Activated CD4-positive, alpha-beta T cell treated with anti-CD3 and anti-CD28 coated beads, Interleukin-2, amount 10 ng/mL, durations not matched to agents 7 days and 5 days (primary cell): Measurements from ENCODE around the gene RFTN1. TPM values are rescaled to one million over a fixed set of nuclear protein-coding genes. Genes with fewer than 3 reads are reported as not detected.

ENCODE experiments used
- CTCF ChIA-PET: fragments of 350-600 bp; sonication (Branson Sonifier 250); formaldehyde crosslinking; loops from one replicate; lab custom pipeline; 2021; ENCODE audit warnings: antibody characterized with exemption; lab: Charles Lee
- POLR2A ChIA-PET: fragments of 350-600 bp; sonication (Branson Sonifier 250); formaldehyde crosslinking; loops from one replicate; lab custom pipeline; 2021; ENCODE audit warnings: antibody characterized with exemption; lab: Charles Lee
- DNase-seq: peaks from one replicate; pipeline ENCODE4 v3.0.0-alpha.2; 2020
- H3K27ac Mint-ChIP-seq: one replicate; pipeline ENCODE4 v1.8.0; 2021; ENCODE audit warnings: mild to moderate bottlenecking, moderate library complexity, mixed read lengths
- H3K27me3 Mint-ChIP-seq: one replicate; pipeline ENCODE4 v1.8.0; 2021; ENCODE audit warnings: mixed read lengths
- H3K36me3 Mint-ChIP-seq: one replicate; pipeline ENCODE4 v1.8.0; 2021; ENCODE audit warnings: low read depth, mixed read lengths
- H3K4me1 Mint-ChIP-seq: one replicate; pipeline ENCODE4 v1.8.0; 2021; ENCODE audit warnings: mixed read lengths
- H3K4me3 Mint-ChIP-seq: one replicate; pipeline ENCODE4 v1.8.0; 2021; ENCODE audit warnings: mild to moderate bottlenecking, moderate library complexity, mixed read lengths
- H3K9me3 Mint-ChIP-seq: one replicate; pipeline ENCODE4 v1.8.0; 2021; ENCODE audit warnings: mixed read lengths
- total RNA-seq, 2 experiments: library from RNA; stranded (reverse); gene quantifications; one replicate each; pipeline ENCODE4 v1.2.3, GENCODE V29; 2021

RFTN1 gene
- total RNA-seq, 2 experiments from 2014 or later = 57.3 to 57.9 TPM

DNA sequence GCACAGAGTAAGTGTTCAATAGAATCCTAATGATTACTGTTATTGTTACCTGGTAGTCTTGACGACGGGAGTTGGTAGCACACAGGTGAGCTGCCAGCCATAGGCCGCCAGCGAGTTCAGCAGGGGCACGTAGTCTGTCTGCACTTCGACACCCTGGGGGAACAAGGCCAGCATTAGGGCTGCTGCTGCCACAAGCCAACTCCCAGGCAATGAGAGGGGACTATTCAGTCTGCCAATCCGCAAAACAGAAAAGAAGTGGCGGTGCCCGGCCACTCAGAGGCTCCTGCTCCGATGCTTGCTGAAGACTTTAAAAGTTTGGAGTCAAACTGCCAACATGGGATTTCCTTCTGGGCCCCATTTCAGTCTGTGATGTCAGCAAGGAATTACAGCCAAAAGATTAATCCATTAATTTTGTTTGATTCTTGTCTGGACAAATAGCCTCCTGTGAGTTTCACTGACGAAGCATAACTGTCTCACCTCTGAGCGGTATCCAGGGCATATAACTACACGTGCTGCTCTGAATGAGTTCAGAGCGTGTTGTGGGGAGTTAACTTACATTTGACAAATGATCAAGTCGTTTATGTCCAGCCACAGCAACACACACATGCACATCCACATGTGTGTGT lies 186.7 kb downstream of the RFTN1 start:
- H3K9me3 Mint-ChIP-seq = peaks cover 8% of the 10 kb centered on the region
- ChIA-PET POLR2A (no interaction called here), CTCF (no interaction called here)
- no peaks in the 10 kb centered on the region for H3K27me3 Mint-ChIP-seq
- H3K27ac Mint-ChIP-seq = peak overlapping the region; percentile 69
- H3K4me3 Mint-ChIP-seq = no peak overlapping the region
- no peak for DNase-seq
- H3K36me3 Mint-ChIP-seq = peaks cover 66% of the 10 kb centered on the region
- H3K4me1 Mint-ChIP-seq = peaks cover 2% of the 10 kb centered on the region

DNA sequence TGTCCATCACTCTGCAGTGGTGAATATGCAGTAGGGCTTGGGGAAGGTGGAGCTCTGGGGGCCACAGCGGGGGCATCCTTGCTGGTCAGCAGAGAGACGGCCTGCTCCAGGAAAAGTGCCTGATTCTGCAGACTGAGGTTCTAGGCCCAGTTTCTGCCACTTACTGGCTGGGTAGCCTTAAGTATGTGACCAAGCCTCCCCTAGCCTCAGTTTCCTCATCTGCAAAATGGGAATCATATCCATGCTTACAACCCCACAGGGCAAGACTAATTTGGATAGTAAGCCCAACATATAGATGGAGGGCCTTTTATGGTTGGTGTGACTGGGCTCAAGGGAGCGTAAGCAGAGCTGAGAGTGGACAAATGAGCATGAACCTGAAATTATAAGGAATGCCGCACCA lies 187.6 kb downstream of the RFTN1 start:
- Mint-ChIP-seq H3K27me3 (no peaks in the 10 kb centered on the region), H3K9me3 (peaks cover 4% of the 10 kb centered on the region), H3K4me3 (no peak overlapping the region), H3K27ac (no peak overlapping the region), H3K4me1 (peaks cover 7% of the 10 kb centered on the region), H3K36me3 (peaks cover 66% of the 10 kb centered on the region)
- POLR2A ChIA-PET = no interaction called here
- no peak for DNase-seq
- CTCF ChIA-PET = interaction anchor here (0.5 to 8.2 kb wide), 4 partner anchors 12 to 136 kb away, joined by 3 to 56 read pairs (median 6); no protein-coding TSS in a partner anchor

DNA sequence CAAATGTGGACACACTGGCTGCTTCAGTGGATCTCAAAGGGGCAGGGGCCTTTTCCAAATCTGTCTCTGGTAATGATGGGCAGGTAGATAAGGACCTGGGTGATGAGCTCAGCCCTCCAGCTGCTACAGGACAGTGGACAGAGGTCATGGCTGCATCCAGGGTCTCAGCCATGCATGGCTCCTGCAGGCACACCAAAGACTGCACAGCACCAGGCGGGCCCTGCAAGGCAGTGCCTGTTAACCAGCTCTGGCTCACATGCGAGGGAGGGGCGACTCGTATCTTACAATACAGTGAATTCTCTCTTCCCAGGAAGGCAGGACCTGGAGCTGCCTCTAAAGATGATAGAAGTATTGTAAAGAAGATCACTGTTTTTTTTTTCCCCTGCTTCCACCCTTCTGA lies 189.8 kb downstream of the RFTN1 start:
- Mint-ChIP-seq H3K4me1 (peaks cover 29% of the 10 kb centered on the region), H3K4me3 (no peak overlapping the region), H3K9me3 (no peaks in the 10 kb centered on the region), H3K27me3 (no peaks in the 10 kb centered on the region), H3K27ac (peak overlapping the region; percentile 26), H3K36me3 (peaks cover 66% of the 10 kb centered on the region)
- POLR2A ChIA-PET = no interaction called here
- CTCF ChIA-PET = interaction anchor here (1.0 to 8.2 kb wide), 6 partner anchors 13 to 57 kb away, joined by 3 to 56 read pairs (median 4); partner anchors contain the start of genes DPH3 and OXNAD1
- DNase-seq = no peak

DNA sequence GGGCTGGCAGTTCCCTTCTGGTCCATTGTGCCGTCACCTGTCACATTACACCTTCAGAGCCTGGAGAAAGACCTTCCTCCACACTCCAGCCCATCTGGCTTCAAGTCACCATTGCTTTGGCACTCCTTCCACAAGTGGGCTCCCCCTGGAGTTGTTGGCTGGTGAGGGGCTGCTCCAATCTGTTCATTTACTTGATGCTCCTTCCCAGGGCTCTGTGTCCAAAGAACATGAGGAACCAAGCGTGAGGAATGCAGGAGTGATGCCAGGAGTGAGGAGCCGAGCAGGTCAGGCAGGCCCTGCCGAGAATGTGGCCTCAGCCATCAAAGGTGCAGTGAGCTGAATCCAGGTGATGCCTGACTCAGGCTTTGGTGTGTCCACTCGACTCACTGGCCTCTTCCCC lies 191.3 kb downstream of the RFTN1 start:
- H3K4me3 Mint-ChIP-seq = no peak overlapping the region
- ChIA-PET POLR2A (no interaction called here), CTCF (interaction anchor here (1.6 to 8.2 kb wide), 3 partner anchors 14 to 56 kb away, joined by 3 to 56 read pairs (median 42); partner anchors contain the start of genes DPH3 and OXNAD1)
- peaks cover 44% of the 10 kb centered on the region for H3K4me1 Mint-ChIP-seq
- peak overlapping the region; percentile 33 for H3K27ac Mint-ChIP-seq
- no peaks in the 10 kb centered on the region for H3K27me3 Mint-ChIP-seq
- peaks cover 76% of the 10 kb centered on the region for H3K36me3 Mint-ChIP-seq
- no peaks in the 10 kb centered on the region for H3K9me3 Mint-ChIP-seq
- DNase-seq = no peak

DNA sequence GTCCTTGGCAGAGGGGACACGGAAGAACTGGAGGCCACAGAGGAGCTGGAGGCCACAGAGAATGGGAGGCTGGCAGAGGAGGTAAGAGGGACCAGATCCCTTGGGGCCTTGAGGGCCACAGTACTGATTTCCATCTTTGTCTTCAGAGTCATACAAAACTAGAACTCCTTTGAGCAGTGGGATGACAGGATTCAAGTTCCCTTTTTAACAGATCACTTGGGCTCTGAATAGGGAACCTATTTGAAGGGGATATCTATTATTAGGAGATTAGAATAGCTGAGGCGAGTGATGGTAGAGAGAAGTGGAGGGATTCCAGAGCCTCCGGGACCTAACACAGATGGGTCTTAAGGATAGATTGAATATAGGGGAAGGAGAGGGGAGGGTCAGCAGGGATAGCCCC lies 192.8 kb downstream of the RFTN1 start:
- ChIA-PET POLR2A (no interaction called here), CTCF (interaction anchor here (0.7 to 8.2 kb wide), 8 partner anchors 8 to 66 kb away, joined by 3 to 56 read pairs (median 6); partner anchors contain the start of genes DPH3 and OXNAD1)
- Mint-ChIP-seq H3K4me3 (no peak overlapping the region), H3K4me1 (peaks cover 59% of the 10 kb centered on the region), H3K9me3 (no peaks in the 10 kb centered on the region), H3K36me3 (peaks cover 82% of the 10 kb centered on the region), H3K27ac (peak overlapping the region; percentile 70), H3K27me3 (no peaks in the 10 kb centered on the region)
- DNase-seq = no peak

DNA sequence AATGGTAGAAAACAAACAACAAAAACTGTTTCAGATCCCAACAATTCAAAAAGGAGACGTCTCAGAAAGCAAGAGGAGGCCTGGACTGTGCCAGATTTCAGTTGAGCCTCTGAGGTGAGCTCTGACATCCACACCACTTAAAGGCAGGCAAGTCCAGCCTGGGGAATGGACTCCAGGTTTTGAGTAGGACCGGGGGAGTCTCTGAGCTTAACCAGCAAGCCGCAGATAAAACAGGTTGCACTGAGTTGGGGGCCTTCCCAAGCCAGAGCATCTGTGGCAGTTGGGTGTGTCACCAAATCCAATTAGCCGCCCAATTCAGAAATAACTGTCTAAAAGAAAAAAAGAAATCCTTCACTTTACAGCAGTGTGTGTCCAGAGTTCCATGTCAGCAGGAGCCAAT lies 193.8 kb downstream of the RFTN1 start:
- Mint-ChIP-seq H3K27ac (peak overlapping the region; percentile 83), H3K27me3 (no peaks in the 10 kb centered on the region), H3K36me3 (peaks cover 87% of the 10 kb centered on the region), H3K4me1 (peaks cover 69% of the 10 kb centered on the region), H3K4me3 (no peak overlapping the region), H3K9me3 (no peaks in the 10 kb centered on the region)
- ChIA-PET CTCF (interaction anchor here (0.5 to 8.2 kb wide), 24 partner anchors 13 to 436 kb away, joined by 3 to 56 read pairs (median 4); partner anchors contain the start of genes DPH3 and OXNAD1), POLR2A (no interaction called here)
- no peak for DNase-seq

DNA sequence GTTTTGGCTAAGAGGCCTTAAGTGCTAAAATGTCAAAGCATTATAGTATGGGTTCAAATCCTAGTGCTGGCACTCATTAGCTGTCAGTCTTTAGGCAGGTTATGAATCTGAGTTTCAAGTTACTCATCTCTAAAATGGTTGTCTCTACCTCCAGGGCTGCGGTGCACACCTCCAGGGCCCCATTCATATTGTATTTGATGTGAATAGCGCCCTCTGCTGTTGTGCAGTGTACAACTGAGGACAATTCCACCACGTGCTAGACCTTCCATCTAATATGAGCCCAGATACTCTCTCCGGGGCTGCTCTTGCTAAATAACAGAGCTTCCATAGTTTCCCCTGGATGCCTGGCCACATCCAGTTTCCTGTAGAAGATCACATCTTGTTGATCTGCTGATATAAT lies 194.2 kb downstream of the RFTN1 start:
- Mint-ChIP-seq H3K27ac (peak overlapping the region; percentile 83), H3K4me3 (no peak overlapping the region), H3K9me3 (no peaks in the 10 kb centered on the region), H3K27me3 (no peaks in the 10 kb centered on the region), H3K4me1 (peaks cover 72% of the 10 kb centered on the region), H3K36me3 (peaks cover 88% of the 10 kb centered on the region)
- ChIA-PET CTCF (interaction anchor here (0.5 to 8.2 kb wide), 23 partner anchors 11 to 436 kb away, joined by 3 to 56 read pairs (median 4); partner anchors contain the start of genes DPH3 and OXNAD1), POLR2A (no interaction called here)
- peak; percentile 91 for DNase-seq

DNA sequence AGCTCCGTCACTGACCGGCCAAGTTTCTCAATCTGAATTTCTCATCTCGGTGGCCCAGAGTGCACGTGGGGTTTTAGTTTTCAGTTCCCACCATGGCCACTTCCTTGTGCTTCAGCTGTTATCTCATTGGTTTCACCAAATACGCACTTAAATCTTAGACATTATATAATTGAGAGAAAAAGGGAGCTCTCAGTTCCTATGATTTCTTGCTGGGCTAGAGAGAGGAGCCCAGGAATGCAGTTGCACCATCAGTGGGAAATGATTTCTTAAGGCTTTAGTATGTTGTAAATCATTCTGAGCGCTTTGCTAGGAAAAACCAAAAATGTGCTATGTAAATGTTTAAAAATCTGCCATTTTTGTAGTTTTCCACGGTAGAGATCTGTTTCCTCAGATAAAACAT lies 195.3 kb downstream of the RFTN1 start:
- DNase-seq = no peak
- H3K36me3 Mint-ChIP-seq = peaks cover 92% of the 10 kb centered on the region
- H3K27ac Mint-ChIP-seq = peak overlapping the region; percentile 83
- peaks cover 82% of the 10 kb centered on the region for H3K4me1 Mint-ChIP-seq
- H3K9me3 Mint-ChIP-seq = no peaks in the 10 kb centered on the region
- ChIA-PET CTCF (interaction anchor here (1.1 to 8.2 kb wide), 4 partner anchors 12 to 52 kb away, joined by 3 to 56 read pairs (median 30); partner anchors contain the start of genes DPH3 and OXNAD1), POLR2A (no interaction called here)
- no peak overlapping the region for H3K4me3 Mint-ChIP-seq
- no peaks in the 10 kb centered on the region for H3K27me3 Mint-ChIP-seq

DNA sequence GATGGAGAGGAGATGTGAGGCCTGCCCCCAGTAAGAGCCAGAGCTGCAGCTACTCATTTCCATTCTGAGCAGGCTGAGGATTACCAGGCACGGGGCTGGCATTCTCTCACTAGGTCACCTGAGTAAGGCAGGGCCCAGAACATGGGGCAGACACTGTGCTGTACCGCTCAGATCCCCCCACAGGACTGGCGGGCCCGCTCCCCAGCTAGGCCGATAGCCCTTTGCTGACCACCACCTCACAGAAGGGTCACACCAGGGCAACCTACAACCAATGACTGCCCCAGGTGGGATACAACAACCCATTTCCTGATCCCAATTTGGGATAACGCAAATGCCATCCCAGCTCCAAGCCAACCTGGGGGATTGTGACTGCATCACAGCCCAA lies 195.9 kb downstream of the RFTN1 start:
- ChIA-PET CTCF (interaction anchor here (1.0 to 8.2 kb wide), 6 partner anchors 21 to 195 kb away, joined by 3 to 56 read pairs (median 12); partner anchors contain the start of genes DPH3 and OXNAD1), POLR2A (no interaction called here)
- Mint-ChIP-seq H3K27ac (peak overlapping the region; percentile 86), H3K36me3 (peaks cover 95% of the 10 kb centered on the region), H3K4me3 (no peak overlapping the region), H3K4me1 (peaks cover 87% of the 10 kb centered on the region), H3K9me3 (no peaks in the 10 kb centered on the region), H3K27me3 (no peaks in the 10 kb centered on the region)
- DNase-seq = no peak

DNA sequence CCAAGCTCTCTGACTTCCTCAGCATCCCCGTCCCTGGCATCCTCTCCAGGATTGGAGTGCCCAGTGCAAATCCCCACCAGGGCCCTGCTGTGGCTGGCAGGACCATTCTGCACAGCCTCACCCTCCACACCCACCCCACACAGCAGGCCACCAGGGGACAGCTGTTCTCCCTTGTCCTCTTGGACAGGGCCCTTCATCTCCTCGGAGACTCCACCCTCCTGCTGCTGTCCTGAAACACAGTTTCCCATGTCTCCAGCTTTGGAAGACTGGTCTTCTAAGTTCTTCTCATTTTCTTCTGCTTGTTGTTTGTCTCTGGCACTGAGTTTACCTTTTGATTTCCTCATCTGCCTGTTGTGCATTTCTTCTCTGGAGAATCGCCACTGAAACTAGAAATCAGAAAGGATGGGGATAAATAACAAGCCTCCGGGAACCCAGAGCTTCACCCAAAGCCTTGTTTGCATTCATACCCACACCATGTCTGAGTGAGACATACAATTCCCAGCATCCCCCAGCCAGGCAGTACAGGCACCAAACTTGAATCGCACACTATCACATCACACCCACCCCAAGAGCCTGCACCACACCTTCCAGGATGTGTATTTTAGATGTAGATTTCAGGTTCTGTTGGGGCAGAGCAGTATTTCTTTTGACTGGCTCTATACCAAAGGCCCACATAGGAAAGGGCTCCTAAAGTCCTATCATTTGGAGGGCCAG lies 196.5 kb downstream of the RFTN1 start:
- DNase-seq = peak; percentile 6
- peaks cover 96% of the 10 kb centered on the region for H3K36me3 Mint-ChIP-seq
- ChIA-PET CTCF (interaction anchor here (1.0 to 6.3 kb wide), 7 partner anchors 21 to 195 kb away, joined by 3 to 42 read pairs (median 5); partner anchors contain the start of genes DPH3 and OXNAD1), POLR2A (no interaction called here)
- no peaks in the 10 kb centered on the region for H3K9me3 Mint-ChIP-seq
- H3K27ac Mint-ChIP-seq = peak overlapping the region; percentile 86
- no peak overlapping the region for H3K4me3 Mint-ChIP-seq
- H3K4me1 Mint-ChIP-seq = peaks cover 93% of the 10 kb centered on the region
- no peaks in the 10 kb centered on the region for H3K27me3 Mint-ChIP-seq

DNA sequence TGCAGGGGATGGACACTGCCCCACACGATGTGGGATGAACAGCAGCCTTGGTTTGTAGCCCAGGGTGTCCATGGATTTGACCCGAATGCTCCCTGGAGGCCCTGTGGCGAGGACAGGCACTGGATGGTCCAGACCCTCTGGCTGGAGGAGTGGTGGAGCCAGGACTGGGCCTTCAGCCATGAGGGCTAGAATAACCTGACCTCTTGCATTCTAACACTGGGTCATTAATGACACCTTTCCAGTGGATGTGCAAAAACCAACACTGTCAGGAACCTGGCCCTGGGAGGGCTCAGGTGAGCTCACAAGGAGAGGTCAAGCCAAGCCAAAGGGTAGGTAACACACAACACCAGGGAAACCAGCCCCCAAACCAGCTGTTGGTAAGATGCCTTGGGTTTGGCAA lies 197.1 kb downstream of the RFTN1 start:
- H3K4me3 Mint-ChIP-seq = no peak overlapping the region
- H3K27me3 Mint-ChIP-seq = no peaks in the 10 kb centered on the region
- ChIA-PET CTCF (interaction anchor here (1.0 to 3.9 kb wide), 6 partner anchors 22 to 196 kb away, joined by 3 to 17 read pairs (median 4); no protein-coding TSS in a partner anchor), POLR2A (no interaction called here)
- H3K9me3 Mint-ChIP-seq = no peaks in the 10 kb centered on the region
- peaks cover 98% of the 10 kb centered on the region for H3K4me1 Mint-ChIP-seq
- H3K36me3 Mint-ChIP-seq = peaks cover 96% of the 10 kb centered on the region
- H3K27ac Mint-ChIP-seq = peak overlapping the region; percentile 86
- DNase-seq = peak; percentile 4

DNA sequence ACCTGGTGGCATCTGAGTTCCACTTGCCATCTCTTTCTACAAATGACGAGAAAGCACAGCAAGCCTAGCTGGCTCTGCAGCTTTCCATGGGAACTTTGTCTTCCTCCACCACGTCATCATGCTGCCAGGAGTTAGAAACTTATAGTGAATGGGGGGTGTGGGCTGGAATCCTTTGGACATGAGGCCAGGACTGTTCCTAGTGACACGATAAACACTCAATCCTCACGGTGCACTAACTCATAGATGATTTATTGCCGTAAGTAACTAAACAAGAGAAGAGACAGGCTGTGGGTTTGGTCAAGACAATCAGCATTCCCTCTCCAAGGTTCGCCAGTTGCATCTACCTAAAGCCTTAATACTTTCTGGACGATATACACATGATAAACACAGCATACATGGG lies 197.9 kb downstream of the RFTN1 start:
- no peaks in the 10 kb centered on the region for H3K9me3 Mint-ChIP-seq
- H3K27ac Mint-ChIP-seq = peak overlapping the region; percentile 89
- H3K4me3 Mint-ChIP-seq = no peak overlapping the region
- H3K36me3 Mint-ChIP-seq = peaks cover 92% of the 10 kb centered on the region
- peaks cover 95% of the 10 kb centered on the region for H3K4me1 Mint-ChIP-seq
- ChIA-PET POLR2A (no interaction called here), CTCF (interaction anchor here (1.0 to 4.1 kb wide), 6 partner anchors 9 to 51 kb away, joined by 3 to 14 read pairs (median 4); partner anchors contain the start of genes DPH3 and OXNAD1)
- no peak for DNase-seq
- H3K27me3 Mint-ChIP-seq = no peaks in the 10 kb centered on the region
